Inferior parietal cortex (tissue), 1 donor: ENCODE data around the gene ASXL3.

Experiments used
- DNase-seq: peaks from one replicate; pipeline ENCODE4 v3.0.0-alpha.2; 2016; ENCODE audit errors: extremely low spot score

The ASXL3 gene

GRCh38 chr18:33577685-33578517 lies at the start of gene ASXL3:
TSS of gene ASXL3 (plus strand) at chr18:33578219. CDS start at chr18:33578632, 413 bp downstream.
- DNase-seq = no peak

- DNase-seq = no peak
These were observed 45.0 kb upstream of the ASXL3 start for GRCh38 chr18:33532978-33533377.

GRCh38 chr18:33536904-33537303 lies 41.1 kb upstream of the ASXL3 start:
- DNase-seq = no peak

- DNase-seq = no peak
These were observed 39.5 kb upstream of the ASXL3 start for GRCh38 chr18:33538418-33539042.

DNA sequence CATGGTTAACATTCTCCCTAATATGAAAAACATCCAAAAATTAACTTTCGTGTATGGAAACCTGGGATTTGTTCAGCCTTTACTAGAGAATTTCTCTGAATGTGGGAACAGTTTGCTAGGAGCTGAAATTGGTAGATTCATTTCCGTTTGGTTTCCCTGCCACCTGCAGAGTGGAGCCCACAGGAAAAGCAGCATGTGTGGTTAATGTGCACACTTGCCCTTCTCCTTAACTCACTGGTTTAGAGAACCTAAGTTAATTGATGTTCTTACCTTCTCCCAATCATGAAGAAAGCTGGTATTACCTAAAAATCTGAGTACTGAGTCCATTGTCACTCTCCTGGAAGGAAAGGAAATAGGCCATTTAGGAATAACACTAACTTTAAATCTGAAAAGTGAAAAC lies 37.6 kb upstream of the ASXL3 start:
- no peak for DNase-seq

- no peak for DNase-seq
These were observed 36.7 kb upstream of the ASXL3 start for GRCh38 chr18:33541316-33541715.

- no peak for DNase-seq
These were observed 21.2 kb upstream of the ASXL3 start for GRCh38 chr18:33556846-33557245.

DNA sequence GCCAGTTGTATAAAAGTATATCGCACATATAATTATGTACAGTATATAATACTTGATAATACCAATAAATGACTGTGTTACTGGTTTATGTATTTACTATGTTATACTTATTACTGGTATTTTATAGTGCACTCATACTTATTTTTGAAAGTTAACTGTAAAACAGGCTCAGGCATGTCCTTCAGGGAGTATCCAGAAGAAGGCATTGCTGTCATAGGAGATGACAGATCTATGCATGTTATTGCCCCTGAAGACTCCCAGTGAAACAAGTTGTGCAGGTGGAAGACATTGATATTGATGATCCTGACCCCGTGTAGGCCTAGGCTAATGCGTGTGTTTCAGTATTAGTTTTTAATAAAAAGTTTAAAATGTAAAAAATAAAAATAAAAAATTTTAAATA lies 20.3 kb upstream of the ASXL3 start:
- no peak for DNase-seq

GRCh38 chr18:33558529-33558928 lies 19.5 kb upstream of the ASXL3 start:
- DNase-seq = no peak

DNA sequence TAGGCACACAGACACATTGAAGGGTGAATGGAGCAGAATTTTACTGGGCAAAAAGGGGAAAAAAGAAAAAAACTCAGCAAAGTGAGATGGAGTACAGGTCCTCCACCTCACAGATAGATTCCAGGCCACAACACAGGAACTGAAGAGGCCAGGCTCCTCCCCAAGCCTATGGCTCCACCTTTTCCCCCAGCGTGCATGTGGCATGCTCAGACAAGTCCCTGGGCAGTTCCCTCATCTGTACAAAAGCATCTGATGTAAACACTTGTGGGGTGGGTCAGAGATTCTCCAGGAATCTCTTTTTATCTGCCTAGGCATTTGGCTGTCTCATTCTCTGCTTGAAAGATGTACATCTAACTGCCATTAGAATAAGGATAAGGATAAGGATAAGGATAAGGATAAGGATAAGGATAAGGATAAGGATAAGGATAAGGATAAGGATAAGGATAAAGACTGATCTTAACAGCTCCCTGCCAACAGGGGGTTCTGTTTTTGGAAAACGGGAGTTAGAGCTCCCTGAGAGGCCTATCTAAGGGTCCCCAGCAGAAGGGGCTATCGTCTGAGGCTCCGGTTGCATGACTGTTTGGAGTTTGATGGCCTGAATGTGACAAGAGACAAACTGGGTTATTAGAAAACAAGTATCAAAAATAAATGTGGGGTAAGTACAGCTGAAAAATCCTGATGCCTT lies 17.2 kb upstream of the ASXL3 start:
- no peak for DNase-seq

GRCh38 chr18:33562741-33563140 lies 15.3 kb upstream of the ASXL3 start:
- DNase-seq = no peak

- DNase-seq = no peak
These were observed 10.3 kb upstream of the ASXL3 start for GRCh38 chr18:33567705-33568104.

GRCh38 chr18:33571998-33572787 lies 5.8 kb upstream of the ASXL3 start:
- no peak for DNase-seq

GRCh38 chr18:33573193-33573592 lies 4.8 kb upstream of the ASXL3 start:
- DNase-seq = no peak

DNA sequence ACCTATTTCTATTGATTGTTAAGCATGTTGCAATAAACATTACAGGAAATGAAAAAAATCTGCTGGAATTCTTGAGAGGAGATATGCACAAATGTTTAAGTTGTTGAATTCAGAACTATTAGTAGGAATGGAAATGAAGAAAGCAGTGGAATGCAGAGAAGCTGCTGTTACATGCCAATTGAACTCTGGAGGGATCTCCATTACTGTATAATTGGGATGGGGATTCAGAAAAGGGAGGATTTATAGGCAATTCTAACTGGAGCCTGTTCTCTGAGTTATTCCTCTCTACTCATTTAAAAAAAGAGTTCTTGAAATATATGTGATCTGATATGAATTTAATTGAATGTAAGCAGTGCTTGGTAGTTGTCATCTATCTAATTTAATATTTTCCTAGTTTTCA lies 2.6 kb upstream of the ASXL3 start:
- no peak for DNase-seq

DNA sequence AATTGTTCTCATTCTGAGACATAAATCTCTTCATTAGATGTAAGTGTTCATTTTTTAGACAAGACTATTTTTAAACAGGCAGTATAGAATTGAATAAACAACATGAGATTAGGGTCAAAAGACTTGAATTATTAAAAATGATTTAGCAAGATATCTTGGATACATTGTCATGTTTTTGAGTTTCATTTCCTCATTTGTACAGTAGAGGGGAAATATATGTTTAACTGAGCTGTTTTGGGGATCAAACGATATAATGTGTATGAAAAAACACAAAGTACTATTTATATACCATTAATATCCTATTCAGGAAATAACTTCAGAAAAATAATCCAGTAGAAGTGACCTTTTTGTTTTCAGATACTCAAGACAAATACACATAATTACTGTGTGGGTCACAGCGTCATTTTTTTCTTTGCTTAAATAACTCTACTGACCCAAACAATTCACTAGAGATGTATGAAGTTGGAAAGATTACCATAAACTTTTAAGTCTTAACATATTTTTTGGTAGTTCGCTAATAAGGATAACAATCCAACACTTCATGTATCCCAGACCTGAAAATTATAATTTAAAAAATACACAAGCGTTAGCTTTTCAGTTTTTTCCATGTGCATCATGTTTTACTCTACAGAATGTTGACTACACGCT lies 896 bp upstream of the ASXL3 start:
- no peak for DNase-seq

DNA sequence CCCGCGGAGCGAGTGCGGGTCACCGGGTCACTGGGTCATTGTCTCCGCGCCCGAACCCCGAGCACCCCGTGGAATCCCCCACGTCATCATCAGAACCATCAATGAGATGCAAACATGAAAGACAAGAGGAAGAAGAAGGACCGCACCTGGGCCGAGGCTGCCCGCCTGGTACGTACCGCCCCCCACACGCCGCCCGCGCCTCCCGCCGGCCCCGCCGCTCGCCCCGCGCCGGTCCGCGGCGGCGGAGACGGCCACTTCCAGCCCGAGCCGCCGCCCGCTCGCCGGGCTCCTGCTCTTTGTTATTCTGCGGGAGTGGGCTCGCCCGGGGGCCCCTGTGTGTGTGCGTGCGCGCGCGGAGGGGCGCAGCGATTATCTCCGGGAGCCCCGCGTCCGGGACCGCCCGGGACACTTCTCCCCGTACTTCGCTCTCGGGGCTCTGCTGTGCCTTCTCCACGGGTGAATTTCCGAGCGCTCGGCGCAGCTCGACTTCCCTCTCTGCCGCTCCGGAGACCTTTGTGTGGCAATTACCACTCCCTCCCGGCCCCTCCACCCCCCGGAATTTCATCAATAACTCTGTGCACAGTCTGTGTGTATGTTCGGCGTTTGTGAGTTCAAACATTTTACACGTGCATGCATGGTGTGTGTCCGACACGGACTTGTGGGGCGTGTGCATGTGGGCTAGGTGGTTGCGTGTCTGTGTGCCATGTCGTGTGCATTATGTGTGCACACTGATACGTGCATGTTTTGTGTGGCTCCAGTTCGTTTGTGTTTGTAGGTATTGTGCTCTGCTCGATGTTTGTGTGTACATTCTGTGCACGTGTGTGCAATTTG lies 714 bp downstream of the ASXL3 start:
- no peak for DNase-seq

DNA sequence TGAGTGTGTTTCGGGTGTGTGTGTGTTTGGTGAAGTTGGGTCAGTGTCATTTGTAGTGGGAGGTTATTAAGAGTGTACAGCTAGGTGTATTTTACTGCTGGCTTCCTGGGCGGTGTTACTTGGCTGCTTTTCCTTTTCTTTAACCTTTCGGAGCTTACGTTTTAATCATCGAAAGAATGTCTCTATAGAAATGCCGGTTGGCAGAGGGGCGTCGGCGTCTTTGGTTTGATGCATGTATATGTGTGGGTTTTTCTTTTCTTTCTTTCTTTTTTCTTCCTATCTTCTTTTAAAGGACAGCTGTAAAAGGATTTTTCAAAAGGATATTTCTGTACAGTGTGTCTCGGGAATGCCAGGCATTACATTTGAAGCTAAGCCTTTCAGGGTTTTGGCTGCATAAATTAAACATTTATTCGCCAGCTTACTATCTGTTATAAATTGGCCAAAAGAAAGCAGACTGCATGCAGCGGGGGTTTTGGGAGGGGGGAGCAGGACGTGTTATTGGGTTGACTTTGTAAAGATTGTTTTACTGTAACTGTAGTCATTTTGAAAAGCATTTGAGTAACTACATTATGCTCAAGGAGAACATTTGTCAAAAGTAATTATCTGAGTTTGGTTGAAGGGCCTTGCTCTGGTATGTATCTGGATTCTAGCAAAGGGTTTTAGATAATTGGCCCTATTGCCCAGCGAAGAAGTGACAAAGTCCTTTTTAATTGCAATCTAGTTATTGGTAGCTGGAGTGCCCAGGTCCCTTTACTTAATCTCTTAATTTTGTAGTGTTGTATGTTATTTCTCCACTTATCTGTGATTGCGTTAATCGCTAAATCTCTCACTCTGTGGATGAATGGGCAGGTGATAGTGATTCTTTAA lies 1.6 kb downstream of the ASXL3 start:
- no peak for DNase-seq

DNA sequence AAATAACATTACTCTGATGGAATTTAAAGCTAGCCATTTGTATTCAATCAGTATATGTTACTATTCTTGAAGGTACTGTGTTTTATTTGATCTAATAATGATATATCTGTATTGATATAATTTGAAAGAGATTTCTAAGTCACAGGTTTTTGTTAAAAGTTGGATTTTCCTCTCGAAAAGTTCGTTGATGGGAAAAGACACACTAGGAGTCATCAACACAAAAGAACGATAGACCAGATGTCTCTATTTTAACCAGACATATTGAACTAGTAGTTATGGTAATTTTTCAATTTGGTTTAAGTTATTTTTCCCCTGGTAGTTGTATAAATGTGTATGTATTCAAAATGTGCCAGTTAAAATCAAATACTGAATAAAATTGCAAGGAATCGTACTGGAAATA lies 2.5 kb downstream of the ASXL3 start:
- DNase-seq = no peak

- DNase-seq = no peak
These were observed 3.8 kb downstream of the ASXL3 start for GRCh38 chr18:33581856-33582255.
